GM12873 (cell line): ENCODE results near the gene NISCH.

Source experiments
- TF ChIP-seq, protein P1 (sequence below): IDR thresholded peaks from 2 replicates; pipeline ENCODE4 v1.5.1; 2012; ENCODE audit warnings: low read depth, mild to moderate bottlenecking, moderate library complexity, low read length, control low read depth; ENCODE audit not compliant: insufficient read depth; ENCODE audit errors: missing control alignments

Gene NISCH

DNA sequence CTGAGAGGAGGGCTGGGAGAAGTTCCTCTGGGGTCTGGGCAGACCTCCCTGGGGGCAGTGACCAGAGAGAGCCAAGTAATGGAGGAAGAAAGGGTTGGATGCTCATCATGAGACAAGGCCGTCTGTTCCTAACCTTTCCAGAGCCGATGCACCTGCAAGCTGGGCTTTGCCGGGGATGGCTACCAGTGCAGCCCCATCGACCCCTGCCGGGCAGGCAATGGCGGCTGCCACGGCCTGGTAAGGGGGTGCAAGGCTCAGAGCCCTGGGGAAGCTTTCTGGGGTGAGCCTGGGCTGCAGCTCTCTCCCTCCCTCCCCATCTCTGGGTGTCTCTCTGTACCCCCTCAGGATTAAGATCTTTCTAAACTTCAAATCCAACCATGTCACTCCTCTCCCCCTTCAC is 56.1 kb downstream of the NISCH start:
- TF ChIP-seq, protein P1, sequence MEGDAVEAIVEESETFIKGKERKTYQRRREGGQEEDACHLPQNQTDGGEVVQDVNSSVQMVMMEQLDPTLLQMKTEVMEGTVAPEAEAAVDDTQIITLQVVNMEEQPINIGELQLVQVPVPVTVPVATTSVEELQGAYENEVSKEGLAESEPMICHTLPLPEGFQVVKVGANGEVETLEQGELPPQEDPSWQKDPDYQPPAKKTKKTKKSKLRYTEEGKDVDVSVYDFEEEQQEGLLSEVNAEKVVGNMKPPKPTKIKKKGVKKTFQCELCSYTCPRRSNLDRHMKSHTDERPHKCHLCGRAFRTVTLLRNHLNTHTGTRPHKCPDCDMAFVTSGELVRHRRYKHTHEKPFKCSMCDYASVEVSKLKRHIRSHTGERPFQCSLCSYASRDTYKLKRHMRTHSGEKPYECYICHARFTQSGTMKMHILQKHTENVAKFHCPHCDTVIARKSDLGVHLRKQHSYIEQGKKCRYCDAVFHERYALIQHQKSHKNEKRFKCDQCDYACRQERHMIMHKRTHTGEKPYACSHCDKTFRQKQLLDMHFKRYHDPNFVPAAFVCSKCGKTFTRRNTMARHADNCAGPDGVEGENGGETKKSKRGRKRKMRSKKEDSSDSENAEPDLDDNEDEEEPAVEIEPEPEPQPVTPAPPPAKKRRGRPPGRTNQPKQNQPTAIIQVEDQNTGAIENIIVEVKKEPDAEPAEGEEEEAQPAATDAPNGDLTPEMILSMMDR, result no peak

DNA sequence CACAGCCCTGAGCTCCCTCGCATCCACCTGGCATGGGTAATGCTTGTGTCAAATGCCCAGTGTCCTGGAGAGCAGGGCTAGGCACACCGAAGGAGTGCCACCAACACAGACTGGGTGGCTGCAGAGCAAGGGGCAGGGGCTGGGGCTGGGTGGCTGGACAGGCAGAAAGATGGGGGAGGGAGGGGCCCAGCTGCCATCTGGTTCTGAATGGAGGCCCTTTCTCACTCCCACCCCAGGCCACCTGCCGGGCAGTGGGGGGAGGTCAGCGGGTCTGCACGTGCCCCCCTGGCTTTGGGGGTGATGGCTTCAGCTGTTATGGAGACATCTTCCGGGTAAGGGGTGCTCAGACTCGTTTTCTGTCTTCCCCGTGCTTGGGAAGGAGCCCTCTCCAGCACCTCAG is 56.7 kb downstream of the NISCH start:
- TF ChIP-seq, protein P1, result no peak

DNA sequence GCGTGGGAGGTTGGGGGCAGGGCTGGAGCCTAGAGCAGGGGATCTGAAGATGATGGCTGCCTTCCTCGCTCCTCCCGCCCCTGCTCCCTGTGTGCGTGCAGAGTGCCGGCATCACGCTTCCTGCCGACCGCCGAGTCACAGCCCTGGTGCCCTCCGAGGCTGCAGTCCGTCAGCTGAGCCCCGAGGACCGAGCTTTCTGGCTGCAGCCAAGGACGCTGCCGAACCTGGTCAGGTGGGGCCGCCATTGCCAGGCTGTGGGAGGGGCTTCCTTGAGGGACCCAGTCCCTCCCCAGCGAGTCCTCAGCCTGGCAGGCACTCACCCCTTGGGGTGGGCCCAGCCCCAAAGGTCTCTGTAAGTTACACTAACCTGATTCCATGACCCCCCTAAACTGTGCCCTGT is 57.3 kb downstream of the NISCH start:
- TF ChIP-seq, protein P1, result no peak

DNA sequence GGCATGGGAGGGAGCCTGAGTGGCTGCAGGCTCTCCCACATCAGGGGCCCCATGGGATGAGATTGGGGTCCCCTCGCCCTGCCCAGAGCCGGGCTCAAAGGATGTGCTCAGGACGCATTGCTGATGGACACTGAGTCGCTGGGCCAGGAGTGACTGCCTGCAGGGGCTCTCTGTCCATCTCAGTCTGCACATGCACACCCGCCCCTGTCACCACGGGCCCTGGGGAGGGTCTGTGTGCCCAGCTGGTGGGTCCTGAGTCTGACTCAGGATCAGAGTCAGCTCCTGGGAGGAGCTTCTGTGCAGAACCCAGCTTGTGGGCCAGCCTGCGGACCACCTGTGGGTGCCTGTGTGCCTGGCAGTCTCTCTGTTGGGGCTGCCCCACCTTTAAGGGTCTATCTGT is 57.9 kb downstream of the NISCH start:
- TF ChIP-seq, protein P1, result no peak

DNA sequence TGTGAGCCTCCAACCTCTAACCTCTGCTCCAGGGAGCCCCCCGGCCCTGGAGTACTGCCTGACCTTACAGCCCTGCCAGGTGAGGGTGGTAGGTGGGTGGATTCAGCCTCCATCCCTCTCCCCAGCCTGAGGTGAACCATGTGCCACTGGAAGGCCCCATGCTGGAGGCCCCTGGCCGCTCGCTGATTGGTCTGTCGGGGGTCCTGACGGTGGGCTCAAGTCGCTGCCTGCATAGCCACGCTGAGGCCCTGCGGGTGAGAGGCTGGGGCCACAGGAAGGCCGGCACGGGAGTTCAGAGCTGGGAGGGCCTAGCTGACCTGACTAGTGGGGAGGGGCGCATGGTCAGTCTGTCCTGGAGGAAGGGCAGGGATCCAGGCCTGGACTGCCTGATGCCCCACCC is 59.2 kb downstream of the NISCH start:
- TF ChIP-seq, protein P1, result no peak

DNA sequence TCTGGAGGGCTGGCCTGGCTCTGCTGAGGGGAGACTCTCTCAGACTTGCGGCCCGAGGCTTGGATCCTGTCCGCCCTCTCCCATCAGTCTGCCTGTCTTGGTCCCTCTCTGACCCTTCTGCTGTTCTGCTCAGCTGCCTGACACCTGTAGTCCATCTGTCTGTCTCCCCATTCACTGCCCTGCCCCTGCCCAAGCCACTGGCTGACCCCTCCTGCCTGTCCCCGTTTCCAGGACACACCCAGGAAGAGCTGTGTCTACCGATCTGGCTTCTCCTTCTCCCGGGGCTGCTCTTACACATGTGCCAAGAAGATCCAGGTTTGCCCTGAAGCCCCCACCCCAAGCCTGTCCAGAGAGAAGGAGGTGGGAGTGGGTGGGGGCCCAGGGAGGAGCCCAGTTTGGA is 59.8 kb downstream of the NISCH start:
- TF ChIP-seq, protein P1, result no peak

DNA sequence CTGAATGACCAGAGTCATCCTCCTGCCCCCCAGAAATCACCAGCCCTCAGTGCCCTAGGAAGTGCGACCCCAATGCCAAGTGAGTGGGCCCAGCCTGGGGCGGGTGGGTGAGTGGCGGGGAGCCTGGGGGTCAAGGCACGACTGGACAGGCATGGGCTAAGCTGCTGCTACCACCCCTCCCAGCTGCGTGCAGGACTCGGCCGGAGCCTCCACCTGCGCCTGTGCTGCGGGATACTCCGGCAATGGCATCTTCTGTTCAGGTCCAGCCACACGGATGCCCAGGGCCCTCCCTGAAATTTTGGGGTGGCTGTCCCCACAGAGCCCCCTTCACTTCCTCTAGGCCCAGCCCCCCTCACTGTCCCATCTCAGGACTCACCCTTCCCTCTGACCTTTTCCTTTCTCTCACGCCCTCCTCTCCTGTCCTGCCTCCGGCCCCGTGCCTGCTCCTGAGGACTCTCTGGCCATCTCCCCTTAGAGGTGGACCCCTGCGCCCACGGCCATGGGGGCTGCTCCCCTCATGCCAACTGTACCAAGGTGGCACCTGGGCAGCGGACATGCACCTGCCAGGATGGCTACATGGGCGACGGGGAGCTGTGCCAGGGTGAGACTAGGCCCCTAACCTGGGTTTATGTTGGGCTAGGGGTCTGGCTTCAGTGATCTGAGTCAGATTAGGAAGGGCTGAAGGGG is 61.2 kb downstream of the NISCH start:
- TF ChIP-seq, protein P1, result no peak
